GM13976 (cell line): Measurements from ENCODE around the gene VCP.

Experiments
- DNase-seq: peaks from one replicate; pipeline ENCODE4 v3.0.0; 2012; ENCODE audit warnings: low spot score
- in situ Hi-C: fragments of 300-500 bp; cut with MboI; formaldehyde crosslinking; loops from one replicate; pipeline ENCODE4 v1.12.0; 2022; ENCODE audit warnings: low sequenced_read_pairs, mixed read lengths, inconsistent platforms; ENCODE audit not compliant: unreplicated experiment
- TF ChIP-seq, protein P1 (sequence below): IDR thresholded peaks from 2 replicates; pipeline ENCODE4 v1.5.1; 2012; ENCODE audit warnings: borderline replicate concordance, mild to moderate bottlenecking; ENCODE audit not compliant: insufficient read depth; ENCODE audit errors: extremely low read depth, missing control alignments, control extremely low read depth

Gene VCP

GRCh38 chr9:35089434-35089833 lies 17.0 kb upstream of the VCP start:
- in situ Hi-C loops, result no loop called here
- no peak for DNase-seq
- TF ChIP-seq, protein P1, sequence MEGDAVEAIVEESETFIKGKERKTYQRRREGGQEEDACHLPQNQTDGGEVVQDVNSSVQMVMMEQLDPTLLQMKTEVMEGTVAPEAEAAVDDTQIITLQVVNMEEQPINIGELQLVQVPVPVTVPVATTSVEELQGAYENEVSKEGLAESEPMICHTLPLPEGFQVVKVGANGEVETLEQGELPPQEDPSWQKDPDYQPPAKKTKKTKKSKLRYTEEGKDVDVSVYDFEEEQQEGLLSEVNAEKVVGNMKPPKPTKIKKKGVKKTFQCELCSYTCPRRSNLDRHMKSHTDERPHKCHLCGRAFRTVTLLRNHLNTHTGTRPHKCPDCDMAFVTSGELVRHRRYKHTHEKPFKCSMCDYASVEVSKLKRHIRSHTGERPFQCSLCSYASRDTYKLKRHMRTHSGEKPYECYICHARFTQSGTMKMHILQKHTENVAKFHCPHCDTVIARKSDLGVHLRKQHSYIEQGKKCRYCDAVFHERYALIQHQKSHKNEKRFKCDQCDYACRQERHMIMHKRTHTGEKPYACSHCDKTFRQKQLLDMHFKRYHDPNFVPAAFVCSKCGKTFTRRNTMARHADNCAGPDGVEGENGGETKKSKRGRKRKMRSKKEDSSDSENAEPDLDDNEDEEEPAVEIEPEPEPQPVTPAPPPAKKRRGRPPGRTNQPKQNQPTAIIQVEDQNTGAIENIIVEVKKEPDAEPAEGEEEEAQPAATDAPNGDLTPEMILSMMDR, result no peak

DNA sequence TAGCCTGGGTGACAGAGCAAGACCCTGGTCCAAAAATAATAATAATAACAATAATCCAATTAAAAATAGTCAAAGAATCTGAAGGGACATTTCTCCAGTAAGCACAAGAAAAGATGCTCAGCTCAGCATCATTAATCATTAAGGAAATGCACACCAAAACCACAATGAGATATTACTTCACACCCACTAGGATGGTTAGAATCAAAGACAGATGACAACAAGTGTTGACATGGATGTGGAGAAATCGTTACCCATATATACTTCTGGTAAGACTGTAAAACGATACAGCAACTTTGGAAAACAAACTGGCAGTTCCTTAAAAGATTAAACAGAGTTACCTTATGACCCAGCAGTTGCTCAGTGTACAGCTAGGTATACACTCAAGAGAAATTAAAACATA lies 12.7 kb upstream of the VCP start:
- DNase-seq, result no peak
- TF ChIP-seq, protein P1, result no peak
- in situ Hi-C loops, result no loop called here

DNA sequence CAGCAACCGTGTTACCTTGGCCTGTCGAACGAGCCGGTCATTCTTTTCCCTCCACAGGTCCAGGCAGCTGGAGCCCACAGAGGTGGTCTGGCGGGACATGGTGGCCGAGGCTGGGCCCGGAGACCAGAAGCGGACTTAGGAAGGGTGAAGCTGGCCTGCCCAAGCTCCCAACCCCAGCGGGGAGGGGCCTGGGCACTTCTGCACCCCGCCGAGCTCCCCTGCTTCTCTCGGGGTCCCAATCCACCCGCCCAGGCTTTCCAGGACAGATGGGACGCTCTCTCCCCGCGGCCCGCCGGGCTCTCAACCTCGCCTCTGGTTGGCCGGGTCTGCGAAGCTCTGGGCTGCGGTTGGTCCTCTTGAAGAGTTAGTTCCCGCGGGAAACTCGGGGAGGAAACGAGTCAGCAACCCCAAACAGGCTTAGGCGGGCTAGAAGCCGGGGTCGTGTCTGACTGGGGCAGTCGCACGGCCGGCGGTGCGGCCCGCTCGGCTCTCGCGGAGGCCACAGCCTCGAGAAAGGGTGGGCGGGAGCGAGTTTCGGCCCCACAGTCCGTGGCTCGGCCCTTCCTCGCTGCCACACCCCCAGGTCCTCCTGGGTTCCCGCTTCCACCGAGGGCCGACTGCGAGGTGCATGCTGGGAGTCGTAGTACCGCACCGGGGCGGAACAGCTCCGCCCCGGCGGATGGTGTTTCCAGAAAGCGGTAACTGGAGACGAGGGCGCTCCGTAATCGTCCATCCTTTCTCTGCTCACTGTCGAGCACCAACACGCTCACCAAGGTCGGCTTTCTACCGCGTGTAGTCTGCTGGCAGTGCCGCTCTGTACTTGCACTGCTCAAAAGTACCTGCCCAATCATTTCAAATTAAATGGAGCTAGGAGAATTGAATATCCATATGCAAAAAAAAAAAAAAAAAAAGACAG lies 7.3 kb upstream of the VCP start, which contains the start of gene FANCG:
Gene FANCG, minus strand, starts transcription at position 517 of the 916 bp plus-strand sequence. Its CDS starts 418 bp downstream, at position 99.
- TF ChIP-seq, protein P1, result no peak
- peak; percentile 95 for DNase-seq
- in situ Hi-C loops, result no loop called here

- in situ Hi-C loops, result no loop called here
- TF ChIP-seq, protein P1, result no peak
- DNase-seq, result no peak
Measured at GRCh38 chr9:35079041-35079425, 6.6 kb upstream of the VCP start.

GRCh38 chr9:35078066-35078465 lies 5.6 kb upstream of the VCP start:
- DNase-seq, result no peak
- TF ChIP-seq, protein P1, result no peak
- in situ Hi-C loops, result no loop called here

DNA sequence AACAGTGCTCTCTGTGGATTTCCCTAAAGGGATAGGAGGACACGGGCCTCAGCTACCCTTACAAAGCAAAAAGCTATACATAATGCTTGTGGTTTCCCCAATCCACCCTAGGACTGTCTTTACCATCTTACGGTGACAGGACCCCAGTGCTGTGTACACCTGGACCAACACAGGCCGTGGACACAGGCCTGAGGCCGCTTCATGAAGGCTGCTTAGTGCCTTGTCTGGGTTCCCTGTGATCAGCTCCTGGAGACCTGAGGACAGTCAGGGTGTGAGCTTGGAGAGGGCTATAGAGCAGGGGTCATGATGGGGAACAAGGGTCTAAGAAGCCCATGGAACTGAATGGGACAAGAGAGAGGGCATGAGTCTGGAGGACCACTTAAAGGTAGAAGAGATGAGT lies 4.4 kb upstream of the VCP start:
- in situ Hi-C loops, result no loop called here
- DNase-seq, result no peak
- TF ChIP-seq, protein P1, result no peak

- TF ChIP-seq, protein P1, result no peak
- in situ Hi-C loops, result no loop called here
- no peak for DNase-seq
Measured at GRCh38 chr9:35075358-35075757, 2.9 kb upstream of the VCP start.
